HCT116 (cell line): Measurements from ENCODE around the gene RTL1. TPM values are rescaled to one million over a fixed set of nuclear protein-coding genes. Genes with fewer than 3 reads are reported as not detected.

ENCODE experiments used
- ATAC-seq: fragments of 200-7000 bp; cut with Tn5 transposase; 2 replicates; pipeline ENCODE4 v1.9.1; 2020; ENCODE audit warnings: mild to moderate bottlenecking, moderate library complexity
- BruUV-seq: library from RNA; stranded (reverse); fragments of 400-500 nt; replicated peaks from 2 replicates; lab custom pipeline; 2021; lab: Mats Ljungman, UMichigan
- CTCF ChIA-PET: fragments of 300-600 bp; sonication (Branson Sonifier 250); formaldehyde crosslinking; loops from one replicate; lab custom pipeline; 2021; ENCODE audit warnings: antibody characterized with exemption; lab: Charles Lee
- POLR2A ChIA-PET: fragments of 300-600, 350-600 bp; sonication (Branson Sonifier 250); formaldehyde crosslinking; loops from one replicate; lab custom pipeline; 2021; ENCODE audit warnings: antibody characterized with exemption; lab: Charles Lee
- RAD21 ChIA-PET, 2 experiments: fragments of 300-600 bp; sonication (Branson Sonifier 250); formaldehyde crosslinking; loops; one replicate each; lab custom pipeline; 2023; ENCODE audit warnings: low total read pairs in 2 of 2; ENCODE audit not compliant: uncharacterized antibody in 2 of 2, unreplicated experiment in 2 of 2, low non-redundant PET in 1 of 2; lab: Charles Lee
- DNase-seq: peaks from one replicate; pipeline ENCODE4 v3.0.0-alpha.2; 2010; ENCODE audit warnings: low read depth, low spot score
- H2AFZ ChIP-seq: fragments of 200-600 bp; shearing (Covaris generic), sonication (generic); 2 replicates; pipeline ENCODE4 v1.6.1; 2017; ENCODE audit warnings: low read depth, mixed run types, mixed read lengths, antibody characterized with exemption, low read length; ENCODE audit not compliant: poor library complexity, severe bottlenecking
- H3K27ac ChIP-seq: 2 replicates; pipeline ENCODE4 v1.5.1; 2012; ENCODE audit warnings: low read depth, low read length
- H3K27me3 ChIP-seq: fragments of 200-600 bp; sonication (generic); 2 replicates; pipeline ENCODE4 v1.6.1; 2016; ENCODE audit warnings: mixed run types, low read length, mixed read lengths; ENCODE audit not compliant: insufficient read depth
- H3K36me3 ChIP-seq, 2 experiments: fragments of 200-500 bp in 1 of 2; fragments of 200-600 bp in 1 of 2; sonication (Bioruptor generic) in 1 of 2; sonication (generic) in 1 of 2; 2 replicates each; pipeline versions ENCODE4 v1.5.1 to v1.6.1; 2014 to 2016; ENCODE audit warnings: low read length in 2 of 2, inconsistent platforms in 1 of 2, mixed read lengths in 1 of 2, mixed run types in 1 of 2; ENCODE audit not compliant: insufficient read depth in 2 of 2, control insufficient read depth in 1 of 2
- H3K4me1 ChIP-seq, 2 experiments: fragments of 200-600 bp in 1 of 2; sonication (generic) in 1 of 2; 2 replicates each; pipeline versions ENCODE4 v1.5.1 to v1.6.1; 2012 to 2017; ENCODE audit warnings: low read length in 2 of 2, inconsistent platforms in 1 of 2, mild to moderate bottlenecking in 1 of 2, mixed read lengths in 1 of 2, mixed run types in 1 of 2, moderate library complexity in 1 of 2; ENCODE audit not compliant: insufficient read depth in 2 of 2, control insufficient read depth in 1 of 2
- H3K4me2 ChIP-seq: fragments of 200-600 bp; sonication (generic); 2 replicates; pipeline ENCODE4 v1.6.1; 2017; ENCODE audit warnings: mixed run types, low read length, mixed read lengths
- H3K4me3 ChIP-seq, 2 experiments: fragments of 200-600 bp in 1 of 2; sonication (generic) in 1 of 2; replicated peaks in 1 of 2; 2 replicates each; pipeline ENCODE4 v1.5.1; 2011 to 2016; ENCODE audit warnings: low read length in 2 of 2, control low read depth in 1 of 2, low read depth in 1 of 2, mild to moderate bottlenecking in 1 of 2, mixed read lengths in 1 of 2, mixed run types in 1 of 2
- H3K79me2 ChIP-seq: fragments of 200-600 bp; sonication (generic); 2 replicates; pipeline ENCODE4 v1.6.1; 2017; ENCODE audit warnings: mild to moderate bottlenecking, mixed run types, low read length, moderate library complexity, mixed read lengths; ENCODE audit not compliant: insufficient read depth
- H3K9ac ChIP-seq: fragments of 200-600 bp; sonication (generic); 2 replicates; pipeline ENCODE4 v1.6.1; 2016; ENCODE audit warnings: low read length, mixed read lengths
- H3K9me2 ChIP-seq: fragments of 200-600 bp; sonication (generic), shearing (Covaris generic); 2 replicates; pipeline ENCODE4 v1.6.1; 2017; ENCODE audit warnings: mixed run types, mild to moderate bottlenecking, moderate library complexity; ENCODE audit not compliant: insufficient read depth
- H3K9me3 ChIP-seq, 2 experiments: fragments of 200-500 bp in 1 of 2; fragments of 200-600 bp in 1 of 2; sonication (Bioruptor generic) in 1 of 2; sonication (generic) in 1 of 2; 2 replicates each; pipeline ENCODE4 v1.6.1; 2014 to 2017; ENCODE audit warnings: low read length in 2 of 2, mixed read lengths in 2 of 2, inconsistent platforms in 1 of 2, low read depth in 1 of 2, mild to moderate bottlenecking in 1 of 2, mixed run types in 1 of 2, moderate library complexity in 1 of 2; ENCODE audit not compliant: control insufficient read depth in 1 of 2, insufficient read depth in 1 of 2
- H4K20me1 ChIP-seq: fragments of 200-600 bp; sonication (generic), shearing (Covaris generic); 2 replicates; pipeline ENCODE4 v1.6.1; 2017; ENCODE audit warnings: mixed run types, mild to moderate bottlenecking, moderate library complexity; ENCODE audit not compliant: insufficient read depth
- ATF3 ChIP-seq: IDR thresholded peaks from 2 replicates; pipeline ENCODE4 v1.6.1; 2012
- CBX3 ChIP-seq: IDR thresholded peaks from 2 replicates; pipeline ENCODE4 v1.6.1; 2012; ENCODE audit warnings: low read depth
- EGR1 ChIP-seq: IDR thresholded peaks from 2 replicates; pipeline ENCODE4 v1.6.1; 2012; ENCODE audit warnings: low read depth
- ELF1 ChIP-seq: IDR thresholded peaks from 2 replicates; pipeline ENCODE4 v1.6.1; 2012; ENCODE audit warnings: low read depth, borderline replicate concordance
- EZH2 ChIP-seq: fragments of 200-600 bp; sonication (generic); IDR thresholded peaks from 2 replicates; pipeline ENCODE4 v1.6.1; 2017; ENCODE audit warnings: antibody characterized with exemption, mixed run types
- FOSL1 ChIP-seq: IDR thresholded peaks from 2 replicates; pipeline ENCODE4 v1.6.1; 2012; ENCODE audit warnings: low read depth
- MAX ChIP-seq: IDR thresholded peaks from 2 replicates; pipeline ENCODE4 v1.6.1; 2012
- POLR2A ChIP-seq: IDR thresholded peaks from 2 replicates; pipeline ENCODE4 v1.7.0; 2011; ENCODE audit warnings: borderline replicate concordance; ENCODE audit not compliant: insufficient read depth, insufficient read length; ENCODE audit errors: extremely low read depth
- POLR2AphosphoS5 ChIP-seq: IDR thresholded peaks from 2 replicates; pipeline ENCODE4 v1.6.1; 2011; ENCODE audit warnings: mild to moderate bottlenecking, low read depth, low read length, moderate library complexity
- RAD21 ChIP-seq: IDR thresholded peaks from 2 replicates; pipeline ENCODE4 v1.6.1; 2012; ENCODE audit warnings: low read depth, mild to moderate bottlenecking
- SIN3A ChIP-seq: IDR thresholded peaks from 2 replicates; pipeline ENCODE4 v1.6.1; 2012; ENCODE audit warnings: low read depth
- SRF ChIP-seq: IDR thresholded peaks from 2 replicates; pipeline ENCODE4 v1.6.1; 2012; ENCODE audit warnings: low read depth
- TCF7L2 ChIP-seq: IDR thresholded peaks from 2 replicates; pipeline ENCODE4 v1.7.0; 2011; ENCODE audit warnings: borderline replicate concordance, inconsistent platforms; ENCODE audit not compliant: insufficient read depth, insufficient read length; ENCODE audit errors: extremely low read depth
- YY1 ChIP-seq: IDR thresholded peaks from 2 replicates; pipeline ENCODE4 v1.6.1; 2011; ENCODE audit warnings: low read length, low read depth, moderate library complexity, mild to moderate bottlenecking; ENCODE audit not compliant: insufficient replicate concordance; ENCODE audit errors: extremely low read depth
- ZBTB33 ChIP-seq: IDR thresholded peaks from 2 replicates; pipeline ENCODE4 v1.6.1; 2011; ENCODE audit warnings: mild to moderate bottlenecking, low read length, moderate library complexity; ENCODE audit not compliant: insufficient replicate concordance; ENCODE audit errors: extremely low read depth
- ZFX ChIP-seq: fragments of 450-650 bp; IDR thresholded peaks from 2 replicates; pipeline ENCODE4 v1.6.1; 2017
- ZNF274 ChIP-seq: fragments of 200-500 bp; sonication (Bioruptor generic); IDR thresholded peaks from 2 replicates; pipeline ENCODE4 v1.6.1; 2014; ENCODE audit warnings: mild to moderate bottlenecking, low read depth, low read length, inconsistent platforms
- intact Hi-C: fragments of 100-400 bp; cut with micrococcal nuclease; formaldehyde crosslinking; loops from 2 replicates; pipeline ENCODE4 v1.10.0; 2022
- total RNA-seq: library from RNA; stranded (reverse); gene quantifications from one replicate; pipeline ENCODE4 v1.2.1, GENCODE V29; 2021; ENCODE audit not compliant: unreplicated experiment

The RTL1 gene
- total RNA-seq, 1 experiment from 2014 or later = not detected

- ChIA-PET CTCF (no interaction called here), RAD21 (no interaction called here), POLR2A (no interaction called here)
- H3K36me3 ChIP-seq = no peaks in the 10 kb centered on the region
- no peaks in the 10 kb centered on the region for H3K9me3 ChIP-seq
- no peaks in the 10 kb centered on the region for H3K79me2 ChIP-seq
- H3K4me2 ChIP-seq = no peak overlapping the region
- H3K9me2 ChIP-seq = no peaks in the 10 kb centered on the region
- DNase-seq (no peak), ATAC-seq (no peak)
- BruUV-seq = no TSS peak
- intact Hi-C loops = no loop called here
- no peak overlapping the region for H3K9ac ChIP-seq
- H3K4me1 ChIP-seq = peaks cover 0 to 3% of the 10 kb centered on the region in 2 experiments; a peak in 1 of 4 replicates
- no peak for TF ChIP-seq POLR2AphosphoS5
- TF ChIP-seq ZFX = no peak
- no peak for TF ChIP-seq TCF7L2
- TF ChIP-seq CBX3 = no peak
- no peak for TF ChIP-seq EGR1
- no peak for TF ChIP-seq EZH2
- TF ChIP-seq MAX = no peak
- no peak for TF ChIP-seq POLR2A
- no peak for TF ChIP-seq RAD21
- TF ChIP-seq SRF = no peak
- TF ChIP-seq ATF3 = no peak
- TF ChIP-seq ZNF274 = no peak
- TF ChIP-seq ELF1 = no peak
- no peak for TF ChIP-seq FOSL1
- no peak overlapping the region for H2AFZ ChIP-seq
- no peaks in the 10 kb centered on the region for H4K20me1 ChIP-seq
- H3K27ac ChIP-seq = no peak overlapping the region
- no peaks in the 10 kb centered on the region for H3K27me3 ChIP-seq
- H3K4me3 ChIP-seq = no peak overlapping the region
Observed at GRCh38 chr14:100895411-100895810, 8.1 kb downstream of the RTL1 start.

GRCh38 chr14:100894416-100894815 is 9.1 kb downstream of the RTL1 start:
- intact Hi-C loops = no loop called here
- ChIA-PET POLR2A (no interaction called here), RAD21 (no interaction called here), CTCF (no interaction called here)
- Histone ChIP-seq H3K4me3 (no peak overlapping the region), H3K27ac (no peak overlapping the region), H3K9me2 (no peaks in the 10 kb centered on the region), H4K20me1 (no peaks in the 10 kb centered on the region), H3K9me3 (no peaks in the 10 kb centered on the region), H3K79me2 (no peaks in the 10 kb centered on the region), H3K4me1 (no peaks in the 10 kb centered on the region), H3K4me2 (no peak overlapping the region), H2AFZ (no peak overlapping the region), H3K9ac (no peak overlapping the region), H3K27me3 (no peaks in the 10 kb centered on the region), H3K36me3 (no peaks in the 10 kb centered on the region)
- no peak for DNase-seq
- ATAC-seq = no peak
- no TSS peak for BruUV-seq
- no peak for TF ChIP-seq YY1
- no peak for TF ChIP-seq POLR2A
- TF ChIP-seq POLR2AphosphoS5 = no peak
- no peak for TF ChIP-seq EGR1
- no peak for TF ChIP-seq RAD21
- no peak for TF ChIP-seq ZNF274
- no peak for TF ChIP-seq ELF1
- no peak for TF ChIP-seq SIN3A
- TF ChIP-seq ZBTB33 = no peak
